Skeletal muscle satellite cell (primary cell): ENCODE results near the gene PLXNB3.
A peak's percentile ranks its signal among the peaks of the same experiment; 100 is the strongest.
"Not testable (repeated sequence)": the region's sequence is repeated elsewhere in the genome, so short reads cannot be mapped to it uniquely, and the experiment has no call there.

Experiments used
- H3K27me3 ChIP-seq: 2 replicates; pipeline ENCODE4 v1.7.0; 2013; ENCODE audit warnings: low read length; ENCODE audit not compliant: control insufficient read depth, insufficient read depth
- H3K36me3 ChIP-seq: 2 replicates; pipeline ENCODE4 v1.7.0; 2013; ENCODE audit warnings: mild to moderate bottlenecking, control low read depth, low read length; ENCODE audit not compliant: insufficient read depth
- H3K4me1 ChIP-seq: 2 replicates; pipeline ENCODE4 v1.7.0; 2013; ENCODE audit warnings: low read length; ENCODE audit not compliant: control insufficient read depth, insufficient read depth
- H3K4me2 ChIP-seq: 2 replicates; pipeline ENCODE4 v1.7.0; 2013; ENCODE audit warnings: mild to moderate bottlenecking, low read length
- H3K4me3 ChIP-seq: 2 replicates; pipeline ENCODE4 v1.7.0; 2013; ENCODE audit warnings: low read length
- H3K9ac ChIP-seq: 2 replicates; pipeline ENCODE4 v1.7.0; 2013; ENCODE audit warnings: mild to moderate bottlenecking, low read depth, low read length, moderate library complexity
- H3K9me3 ChIP-seq: replicated peaks from 2 replicates; pipeline ENCODE4 v1.7.0; 2013; ENCODE audit warnings: mild to moderate bottlenecking, control low read depth, low read length

Gene PLXNB3

DNA sequence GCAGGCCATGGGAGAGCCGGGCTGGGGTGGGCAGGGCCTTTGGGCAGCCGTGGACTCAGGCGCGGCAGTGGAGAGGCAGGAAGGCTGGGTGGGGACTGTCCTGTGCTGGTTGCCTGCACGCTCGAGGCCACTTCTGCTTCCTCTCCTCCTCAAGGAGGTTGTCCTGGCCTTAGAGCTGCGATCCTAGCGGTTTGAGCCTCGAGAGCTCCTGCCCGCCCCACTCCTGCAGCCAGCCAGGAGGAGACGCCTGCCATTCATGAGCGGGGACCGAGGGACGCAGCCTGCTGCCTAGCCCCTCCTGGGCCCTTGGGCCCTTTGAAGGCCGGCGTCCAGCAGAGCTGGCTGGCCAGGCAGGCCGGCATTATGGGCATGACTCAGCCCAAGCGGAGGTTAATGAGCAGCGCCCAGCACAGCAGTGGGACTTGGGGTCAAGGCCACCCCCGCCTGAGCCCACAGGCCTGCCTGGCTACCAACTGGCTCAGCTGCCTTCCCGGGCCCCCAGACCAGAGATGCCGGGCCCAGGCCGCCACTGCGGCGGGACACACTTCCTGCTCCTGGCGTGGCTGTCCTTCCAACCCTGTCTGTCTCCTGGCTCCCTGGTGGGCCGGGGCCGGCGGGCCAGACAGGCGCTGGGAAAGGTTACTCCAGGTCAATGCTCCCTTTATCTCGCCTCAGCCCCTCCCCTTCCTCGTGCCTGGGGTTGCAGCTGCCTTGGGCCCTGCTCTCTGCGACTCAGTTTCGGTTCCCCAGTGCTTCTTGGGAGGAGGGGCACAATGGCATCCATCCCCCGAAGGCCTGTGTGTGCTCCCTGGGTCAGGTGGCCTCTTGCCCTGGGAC is 37.5 kb upstream of the PLXNB3 start:
- peak overlapping the region; percentile 60 for H3K9ac ChIP-seq
- H3K4me1 ChIP-seq = peaks cover 43% of the 10 kb centered on the region
- peak overlapping the region; percentile 85 for H3K4me2 ChIP-seq
- H3K36me3 ChIP-seq = peaks cover 8% of the 10 kb centered on the region
- peak overlapping the region; percentile 57 for H3K4me3 ChIP-seq
- no peaks in the 10 kb centered on the region for H3K9me3 ChIP-seq
- no peaks in the 10 kb centered on the region for H3K27me3 ChIP-seq

DNA sequence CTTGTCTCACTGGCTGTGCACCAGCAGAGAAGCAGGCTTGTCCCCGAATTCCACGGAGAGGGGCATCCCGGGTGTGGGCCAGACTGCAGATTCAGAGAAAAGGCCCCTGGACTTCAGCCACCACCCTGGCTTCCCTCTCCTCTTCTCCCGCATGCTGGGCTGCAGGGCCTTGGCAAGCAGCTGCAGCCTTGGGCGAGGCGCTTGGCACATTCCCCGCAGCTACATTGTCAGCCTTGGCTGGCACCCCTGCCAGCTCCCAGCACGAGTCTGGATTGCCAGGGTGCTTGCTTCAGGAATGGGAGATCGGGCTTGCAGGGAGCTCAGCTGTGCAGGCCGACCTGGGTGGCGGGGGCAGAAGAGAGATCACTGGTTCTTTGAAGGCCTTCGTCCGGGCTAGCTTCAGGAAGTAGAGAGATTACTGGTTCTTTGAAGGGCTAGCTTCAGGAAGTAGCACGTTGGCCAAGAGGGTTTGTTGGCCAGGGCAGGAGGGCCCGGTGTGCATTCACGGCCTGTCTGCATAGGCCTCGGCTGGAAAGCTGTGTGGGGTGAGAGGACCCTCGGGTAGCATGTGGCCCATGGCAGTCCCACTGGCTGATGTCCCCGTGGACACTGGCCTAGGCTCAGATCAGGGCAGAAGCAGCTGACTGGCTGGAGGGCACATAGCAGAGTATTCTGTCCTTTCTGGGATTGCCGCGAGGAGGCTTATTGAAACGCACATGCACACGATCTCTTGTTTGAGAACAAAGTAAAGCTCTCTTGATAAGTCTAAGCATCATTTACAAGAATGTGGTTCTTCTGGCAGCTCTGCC is 36.7 kb upstream of the PLXNB3 start:
- H3K4me3 ChIP-seq = peak overlapping the region; percentile 57
- H3K4me2 ChIP-seq = peak overlapping the region; percentile 85
- peaks cover 3% of the 10 kb centered on the region for H3K9me3 ChIP-seq
- H3K27me3 ChIP-seq = no peaks in the 10 kb centered on the region
- peaks cover 15% of the 10 kb centered on the region for H3K36me3 ChIP-seq
- peak overlapping the region; percentile 60 for H3K9ac ChIP-seq
- peaks cover 41% of the 10 kb centered on the region for H3K4me1 ChIP-seq

DNA sequence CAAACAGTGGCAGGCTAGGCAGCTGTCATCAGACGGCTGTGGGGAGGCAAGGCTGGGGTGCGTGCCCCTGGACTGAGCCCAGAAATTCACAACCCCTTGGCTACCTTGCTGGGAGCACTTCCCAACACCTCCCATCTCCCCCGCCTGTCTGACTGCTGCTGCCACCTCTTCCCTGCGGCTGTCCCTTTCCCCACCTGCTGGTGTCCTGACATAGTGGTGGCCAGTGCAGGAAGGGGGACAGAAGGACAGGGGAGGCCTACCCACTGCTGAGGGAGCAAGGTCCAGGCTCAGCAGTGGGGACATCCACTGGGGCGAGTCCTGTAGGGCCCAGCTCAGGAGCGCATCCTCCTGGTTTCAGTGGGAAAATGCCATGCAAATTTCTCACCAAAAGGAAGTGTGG is 36.0 kb upstream of the PLXNB3 start:
- H3K4me2 ChIP-seq = peak overlapping the region; percentile 85
- no peak overlapping the region for H3K4me3 ChIP-seq
- H3K9ac ChIP-seq = no peak overlapping the region
- H3K4me1 ChIP-seq = peaks cover 35% of the 10 kb centered on the region
- H3K36me3 ChIP-seq = peaks cover 13% of the 10 kb centered on the region
- H3K9me3 ChIP-seq = peaks cover 3% of the 10 kb centered on the region
- no peaks in the 10 kb centered on the region for H3K27me3 ChIP-seq

DNA sequence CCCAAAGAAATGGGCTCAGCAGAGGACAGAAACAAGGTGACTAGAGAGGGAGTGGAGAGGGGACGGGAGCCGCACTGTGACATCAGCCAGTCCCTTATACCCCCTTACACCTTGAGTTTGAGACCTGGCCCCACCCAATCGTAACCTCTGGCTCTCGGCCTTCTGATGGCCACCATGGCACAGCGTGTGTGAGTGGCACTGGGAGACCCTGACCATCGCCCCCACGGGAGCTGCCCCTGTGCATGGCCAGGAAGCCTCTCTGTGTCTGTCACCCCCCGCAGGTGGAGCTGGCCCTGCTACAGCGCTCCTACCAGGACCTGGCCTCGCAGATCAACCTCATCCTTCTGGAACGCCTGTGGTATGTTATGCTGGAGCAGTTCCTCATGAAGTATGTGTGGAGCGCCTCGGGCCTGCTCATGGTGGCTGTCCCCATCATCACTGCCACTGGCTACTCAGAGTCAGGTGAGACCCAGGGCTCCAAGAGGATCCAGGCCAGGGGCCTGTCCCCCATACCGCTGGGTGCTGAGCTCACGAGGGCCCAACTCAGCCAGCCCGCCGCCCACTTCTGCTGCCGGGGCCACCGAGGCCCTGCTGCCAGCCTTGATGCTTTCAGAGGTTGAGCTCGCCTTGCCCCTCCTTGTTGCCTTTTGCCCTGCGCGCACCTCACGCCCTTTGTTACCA is 35.0 kb upstream of the PLXNB3 start:
- Histone ChIP-seq H3K4me3 (no peak overlapping the region), H3K4me2 (no peak overlapping the region), H3K9me3 (peaks cover 3% of the 10 kb centered on the region), H3K9ac (no peak overlapping the region), H3K27me3 (no peaks in the 10 kb centered on the region), H3K4me1 (peaks cover 35% of the 10 kb centered on the region), H3K36me3 (peaks cover 13% of the 10 kb centered on the region)

DNA sequence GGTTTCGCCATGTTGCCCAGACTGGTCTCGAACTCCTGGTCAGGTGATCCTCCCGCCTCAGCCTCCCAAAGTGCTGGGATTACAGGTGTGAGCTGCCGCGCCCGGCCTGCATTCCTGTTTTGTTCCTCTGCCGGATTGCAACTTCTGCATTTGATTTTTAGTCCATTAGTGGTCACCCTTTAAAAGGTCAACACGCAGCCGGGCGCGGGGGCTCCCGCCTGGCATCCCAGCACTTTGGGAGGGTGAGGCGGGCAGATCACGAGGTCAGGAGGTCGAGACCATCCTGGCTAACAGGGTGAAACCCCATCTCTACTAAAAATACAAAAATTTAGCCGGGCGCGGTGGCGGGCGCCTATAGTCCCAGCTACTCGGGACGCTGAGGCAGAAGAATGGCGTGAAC is 33.9 kb upstream of the PLXNB3 start:
- not testable (repeated sequence) for H3K9ac ChIP-seq, H3K27me3 ChIP-seq, H3K4me2 ChIP-seq, H3K4me3 ChIP-seq, H3K9me3 ChIP-seq
- Histone ChIP-seq H3K4me1 (peaks cover 31% of the 10 kb centered on the region), H3K36me3 (peaks cover 13% of the 10 kb centered on the region)

DNA sequence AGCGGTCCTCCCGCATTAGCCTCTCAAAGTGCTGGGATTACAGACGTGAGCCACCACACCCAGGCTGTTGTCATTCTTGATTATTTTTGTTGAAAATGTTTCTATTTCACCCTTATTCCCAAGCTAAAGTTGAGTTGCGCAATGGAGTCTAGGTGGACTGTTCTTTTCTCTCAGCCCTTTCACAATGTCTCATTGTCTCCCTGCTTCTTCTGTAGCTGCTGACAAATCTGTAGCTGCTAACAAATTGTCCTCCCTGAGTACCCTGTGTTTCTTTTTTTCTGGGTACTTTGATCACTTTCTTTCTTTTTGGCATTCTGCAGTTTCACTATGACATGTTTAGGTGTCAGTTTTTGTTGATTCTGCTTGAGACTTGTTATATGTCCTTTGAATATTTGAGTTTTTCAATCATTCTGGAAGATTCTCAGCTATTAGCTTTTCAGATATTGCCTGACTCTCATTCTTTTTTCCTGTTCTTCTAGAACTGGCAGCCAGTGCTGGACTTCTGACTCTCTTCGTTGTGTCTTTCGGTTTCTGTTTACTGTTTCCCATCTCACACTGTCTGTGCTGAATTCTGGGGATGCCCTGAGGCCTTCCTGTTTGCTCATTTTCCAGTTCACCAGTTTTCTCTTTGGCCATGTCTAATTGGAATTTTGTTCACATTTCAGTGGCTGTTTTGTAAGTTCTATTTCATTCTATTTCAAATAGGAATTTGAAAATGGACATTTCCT is 32.8 kb upstream of the PLXNB3 start:
- Histone ChIP-seq H3K36me3 (peaks cover 13% of the 10 kb centered on the region), H3K4me1 (peaks cover 19% of the 10 kb centered on the region), H3K9me3 (peaks cover 3% of the 10 kb centered on the region), H3K9ac (no peak overlapping the region), H3K4me3 (no peak overlapping the region), H3K4me2 (no peak overlapping the region), H3K27me3 (no peaks in the 10 kb centered on the region)

DNA sequence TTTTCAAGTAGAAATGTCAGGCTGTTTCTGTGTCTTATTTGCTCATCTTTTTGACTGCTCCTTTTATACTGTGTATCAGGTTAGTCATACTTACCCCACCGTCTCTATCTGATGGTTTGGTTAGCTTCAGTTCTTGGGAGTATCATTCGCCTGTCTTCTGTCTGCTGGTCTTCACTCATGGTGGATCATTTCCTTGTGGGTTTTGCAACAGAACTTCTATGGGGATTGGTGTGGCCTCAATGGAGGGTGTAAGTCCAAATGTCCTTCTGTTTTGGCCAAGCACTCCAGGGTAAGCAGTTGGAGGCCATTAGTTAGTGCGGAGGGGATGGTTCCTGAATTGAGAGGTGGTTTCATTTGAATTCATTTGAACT is 32.2 kb upstream of the PLXNB3 start:
- no peaks in the 10 kb centered on the region for H3K27me3 ChIP-seq
- H3K9ac ChIP-seq = no peak overlapping the region

DNA sequence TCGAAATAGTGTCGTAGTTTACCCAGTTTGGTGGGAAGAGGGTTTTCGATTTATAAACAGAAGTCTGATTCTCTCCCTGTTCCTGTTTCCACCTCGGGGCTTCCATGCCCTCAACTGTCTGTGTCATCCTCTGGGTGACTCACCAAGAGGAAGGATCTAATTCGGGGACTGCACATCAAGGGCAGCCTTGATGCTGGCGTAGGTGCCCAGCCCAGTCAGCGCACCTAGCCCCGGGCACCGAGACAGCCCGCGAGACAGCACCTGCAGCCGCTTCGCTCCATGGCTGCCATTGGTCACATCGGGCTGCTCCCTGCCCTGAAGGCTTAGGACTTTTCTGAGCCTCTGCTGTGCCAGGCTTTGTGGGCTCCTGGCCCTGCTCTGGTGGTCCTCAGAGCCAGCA is 31.6 kb upstream of the PLXNB3 start:
- peaks cover 8% of the 10 kb centered on the region for H3K4me1 ChIP-seq
- peaks cover 3% of the 10 kb centered on the region for H3K9me3 ChIP-seq
- no peaks in the 10 kb centered on the region for H3K27me3 ChIP-seq
- peaks cover 17% of the 10 kb centered on the region for H3K36me3 ChIP-seq
- no peak overlapping the region for H3K4me2 ChIP-seq
- no peak overlapping the region for H3K9ac ChIP-seq
- no peak overlapping the region for H3K4me3 ChIP-seq

More for the DNA sequence above, 32.2 kb upstream of the PLXNB3 start:
- Histone ChIP-seq H3K4me1 (peaks cover 13% of the 10 kb centered on the region), H3K9me3 (peaks cover 3% of the 10 kb centered on the region), H3K4me3 (no peak overlapping the region), H3K4me2 (no peak overlapping the region), H3K36me3 (peaks cover 13% of the 10 kb centered on the region)

DNA sequence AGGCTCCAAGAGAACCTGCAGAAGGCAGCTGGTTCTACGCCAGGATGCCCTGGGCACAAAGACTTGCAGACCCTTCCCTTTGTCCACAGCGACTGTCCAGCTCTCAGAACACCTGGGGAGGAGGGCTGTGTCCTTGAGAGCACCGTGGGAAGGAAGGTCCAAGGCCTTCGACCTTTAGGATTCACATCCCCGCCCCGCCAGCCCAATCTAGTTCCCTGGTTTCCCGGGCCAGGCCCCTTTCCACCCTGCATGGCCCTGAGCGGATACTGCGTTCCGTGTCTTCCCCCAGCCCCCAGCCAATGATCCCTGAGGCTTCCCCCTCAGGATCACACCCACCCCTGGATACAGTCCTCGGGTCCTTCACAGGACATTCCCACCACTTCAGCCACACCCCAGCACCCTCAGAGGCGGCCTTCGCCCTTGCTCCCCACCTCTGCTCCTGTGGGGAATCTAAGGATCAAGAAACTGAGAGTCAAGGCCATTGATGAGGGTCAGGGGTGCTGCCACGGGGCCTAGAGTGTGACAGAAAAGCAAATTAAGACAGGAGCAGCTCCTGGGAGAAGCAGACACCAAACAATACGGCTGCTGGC is 30.3 kb upstream of the PLXNB3 start:
- no peaks in the 10 kb centered on the region for H3K27me3 ChIP-seq
- H3K36me3 ChIP-seq = peaks cover 17% of the 10 kb centered on the region
- H3K9ac ChIP-seq = no peak overlapping the region
- no peaks in the 10 kb centered on the region for H3K4me1 ChIP-seq
- H3K4me2 ChIP-seq = no peak overlapping the region
- H3K9me3 ChIP-seq = peaks cover 3% of the 10 kb centered on the region
- H3K4me3 ChIP-seq = no peak overlapping the region

DNA sequence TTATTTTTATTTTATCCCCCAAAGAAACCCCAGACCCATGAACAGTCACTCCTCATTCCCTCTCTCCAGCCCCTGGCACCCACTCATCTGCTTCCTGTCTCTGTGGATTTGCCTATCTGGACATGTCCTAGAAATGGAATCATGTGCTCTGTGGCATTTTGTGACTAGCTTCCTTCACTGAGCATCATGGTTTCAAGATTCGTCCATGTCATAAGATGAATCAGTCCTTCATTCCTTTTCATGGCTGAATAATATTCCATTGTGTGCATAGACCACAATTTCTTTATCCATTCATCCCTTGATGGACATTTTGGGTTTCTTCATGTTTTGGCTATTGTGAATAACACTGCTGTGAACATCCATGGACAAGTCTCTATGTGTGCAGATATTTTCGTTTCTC is 29.2 kb upstream of the PLXNB3 start:
- peaks cover 3% of the 10 kb centered on the region for H3K9me3 ChIP-seq
- no peaks in the 10 kb centered on the region for H3K27me3 ChIP-seq
- no peak overlapping the region for H3K4me3 ChIP-seq
- no peaks in the 10 kb centered on the region for H3K4me1 ChIP-seq
- H3K36me3 ChIP-seq = peaks cover 11% of the 10 kb centered on the region
- H3K4me2 ChIP-seq = no peak overlapping the region
- H3K9ac ChIP-seq = no peak overlapping the region
